HG03521 (cell line): ENCODE results near the gene FAM120A.

Experiments
- ATAC-seq: cut with Tn5 transposase; IDR thresholded peaks from one replicate; pipeline ENCODE4 v1.9.1; 2021; ENCODE audit warnings: mild to moderate bottlenecking, moderate library complexity; ENCODE audit not compliant: unreplicated experiment

Gene FAM120A

GRCh38 chr9:93440896-93441580, 10.4 kb upstream of the FAM120A start:
- ATAC-seq, result no peak

- no peak for ATAC-seq
Observed at GRCh38 chr9:93446073-93446472, 5.4 kb upstream of the FAM120A start.

- ATAC-seq, result no peak
Observed at GRCh38 chr9:93447655-93448054, 3.8 kb upstream of the FAM120A start.

DNA sequence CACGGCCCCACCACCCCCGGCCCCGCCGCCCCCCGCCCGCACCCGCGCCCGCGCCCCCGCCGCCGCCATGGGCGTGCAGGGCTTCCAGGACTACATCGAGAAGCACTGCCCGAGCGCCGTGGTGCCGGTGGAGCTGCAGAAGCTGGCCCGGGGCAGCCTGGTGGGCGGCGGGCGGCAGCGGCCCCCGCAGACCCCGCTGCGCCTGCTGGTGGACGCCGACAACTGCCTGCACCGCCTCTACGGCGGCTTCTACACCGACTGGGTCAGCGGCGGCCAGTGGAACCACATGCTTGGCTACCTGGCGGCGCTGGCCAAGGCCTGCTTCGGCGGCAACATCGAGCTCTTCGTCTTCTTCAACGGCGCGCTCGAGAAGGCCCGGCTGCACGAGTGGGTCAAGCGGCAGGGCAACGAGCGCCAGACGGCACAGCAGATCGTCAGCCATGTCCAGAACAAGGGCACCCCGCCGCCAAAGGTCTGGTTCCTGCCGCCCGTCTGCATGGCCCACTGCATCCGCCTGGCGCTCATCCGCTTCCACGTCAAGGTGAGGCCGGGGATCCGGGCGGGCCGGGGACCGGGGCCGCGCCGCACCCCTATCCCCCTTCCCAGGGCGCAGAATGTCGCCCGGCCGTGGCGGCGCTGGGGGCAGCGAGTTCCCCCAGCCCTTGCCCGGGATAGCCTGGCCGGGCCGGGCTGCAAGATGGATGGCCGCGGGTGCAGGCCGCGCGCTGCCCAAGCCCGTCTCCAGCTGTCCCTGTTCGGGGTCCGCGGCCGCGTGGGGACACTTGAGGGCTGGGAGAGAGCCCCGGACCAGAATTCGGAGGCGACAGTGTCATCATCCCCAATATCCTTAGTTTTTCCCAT, 594 bp downstream of the FAM120A start:
- peak; percentile 14 for ATAC-seq

GRCh38 chr9:93452710-93453046, 1.2 kb downstream of the FAM120A start:
- ATAC-seq, result no peak

DNA sequence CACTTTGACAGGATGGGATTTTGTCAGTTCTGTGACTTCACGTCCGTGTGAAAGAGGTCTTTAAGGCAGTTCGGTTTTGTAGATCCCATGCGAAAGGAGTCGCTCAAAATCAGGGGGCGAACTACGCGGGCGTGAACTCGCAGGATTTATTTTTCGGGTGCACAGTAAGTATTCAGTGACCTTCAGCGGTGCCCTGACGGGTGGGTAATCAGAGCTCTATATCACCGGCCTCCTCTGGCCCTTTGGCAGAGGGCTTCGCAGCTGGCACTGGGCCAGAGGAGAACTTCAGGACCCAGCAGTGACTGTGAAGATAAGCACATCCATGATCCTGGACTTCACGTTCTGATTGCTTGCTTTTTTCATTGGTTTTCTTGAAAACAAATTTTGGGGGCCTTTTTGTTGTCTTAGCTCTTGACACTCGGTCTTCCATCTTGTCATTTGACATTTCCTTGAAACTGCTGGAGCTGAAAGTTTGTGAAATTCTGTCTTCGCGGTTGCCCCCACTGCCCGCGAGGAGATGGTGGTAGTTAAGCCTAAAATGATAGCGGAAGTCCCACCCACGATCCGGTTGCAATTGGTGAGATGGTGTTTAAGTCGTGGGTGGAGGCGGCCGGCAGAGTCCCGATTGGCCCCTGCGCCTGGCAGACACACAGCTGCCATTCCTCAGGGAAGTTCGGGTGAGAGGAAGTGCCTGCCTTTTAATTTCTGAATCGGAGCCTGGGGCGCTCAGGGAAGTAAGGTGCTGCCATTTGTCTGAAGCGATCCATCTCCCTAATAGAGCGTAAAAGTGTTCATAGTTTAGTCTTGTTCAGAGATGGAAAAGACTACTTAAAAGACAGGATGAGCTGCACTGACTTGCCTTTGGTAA, 1.8 kb downstream of the FAM120A start, which contains the start of gene FAM120AOS:
Gene FAM120AOS, minus strand, starts transcription at position 535 of the 868 bp plus-strand sequence. CDS start 872 bp downstream, outside the sequence.
- ATAC-seq, result peak; percentile 63

- no peak for ATAC-seq
Observed at GRCh38 chr9:93456022-93456421, 4.5 kb downstream of the FAM120A start.

DNA sequence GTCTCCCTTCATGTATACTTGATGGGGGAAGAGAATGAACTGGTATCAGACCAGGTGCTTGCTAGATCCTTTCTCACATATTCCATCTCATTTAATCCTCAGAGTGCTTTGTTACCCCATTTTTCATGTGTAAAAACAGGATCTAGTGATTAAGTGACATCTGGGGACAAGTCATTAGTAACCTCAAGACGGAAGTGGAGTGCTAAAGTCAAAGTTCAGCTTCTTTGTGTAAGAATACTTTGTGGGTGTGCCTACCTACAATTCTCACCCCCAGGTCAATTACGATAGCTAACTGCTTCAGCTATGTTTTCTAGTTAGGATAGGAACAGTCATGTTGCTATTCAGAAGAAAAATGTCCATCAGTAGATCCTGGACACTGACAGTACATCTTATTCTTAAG, 5.0 kb downstream of the FAM120A start:
- no peak for ATAC-seq

GRCh38 chr9:93457006-93457405, 5.5 kb downstream of the FAM120A start:
- no peak for ATAC-seq

DNA sequence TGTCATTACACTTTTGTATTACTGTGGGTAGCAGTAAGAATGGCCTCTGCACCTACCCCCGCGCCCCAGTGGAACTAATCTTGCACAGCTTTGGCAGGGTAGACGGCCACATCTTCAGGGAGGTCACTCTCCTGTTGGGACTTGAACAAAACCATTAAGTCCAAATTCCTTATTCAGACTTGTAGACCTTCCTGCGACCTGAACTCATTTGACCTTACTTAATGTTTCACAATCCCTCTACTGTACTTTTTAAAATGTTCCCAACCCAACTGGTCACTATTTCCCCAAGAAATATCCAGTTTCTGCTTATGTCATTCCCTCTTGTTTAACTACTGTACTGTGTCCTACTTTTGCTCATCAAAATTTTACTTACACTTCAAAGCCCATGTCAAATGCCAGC, 7.2 kb downstream of the FAM120A start:
- ATAC-seq, result no peak

DNA sequence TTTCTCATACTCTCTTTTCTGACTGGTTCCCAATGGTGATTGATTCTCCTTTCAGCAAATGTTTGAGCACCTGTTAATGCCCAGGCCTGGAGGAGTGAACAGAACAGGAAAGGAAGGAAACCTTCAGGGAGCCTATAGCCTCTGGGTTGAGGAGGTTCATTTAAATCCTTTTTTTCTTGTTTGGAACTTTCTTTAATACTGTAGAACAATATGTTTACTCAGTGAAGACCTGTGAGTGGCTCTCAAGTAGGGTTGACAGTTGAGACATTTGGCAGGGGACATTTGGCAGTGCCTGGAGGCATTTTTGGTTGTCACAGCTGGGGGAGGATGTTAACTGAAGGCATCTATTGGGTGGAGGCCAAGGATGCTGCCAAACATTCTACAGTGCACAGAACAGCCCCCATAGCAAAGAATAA, 8.0 kb downstream of the FAM120A start:
- no peak for ATAC-seq

- no peak for ATAC-seq
Observed at GRCh38 chr9:93460689-93461413, 9.4 kb downstream of the FAM120A start.

DNA sequence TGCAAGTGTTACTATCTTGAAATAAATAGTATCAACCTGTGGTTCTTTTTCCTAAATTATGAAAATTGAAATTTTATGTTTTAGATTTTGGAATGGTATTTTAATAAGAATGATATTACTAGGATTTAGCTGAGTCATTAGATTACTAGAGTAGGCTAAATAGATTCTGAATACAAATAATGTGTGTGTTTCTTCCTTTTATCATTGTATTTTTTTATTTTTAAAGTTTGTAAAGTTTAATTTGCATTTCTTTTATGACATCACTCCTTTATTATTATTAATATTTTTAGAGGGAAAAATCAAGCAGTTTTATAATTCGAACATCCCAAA, 9.9 kb downstream of the FAM120A start:
- ATAC-seq, result no peak

- no peak for ATAC-seq
Observed at GRCh38 chr9:93461821-93462220, 10.3 kb downstream of the FAM120A start.

DNA sequence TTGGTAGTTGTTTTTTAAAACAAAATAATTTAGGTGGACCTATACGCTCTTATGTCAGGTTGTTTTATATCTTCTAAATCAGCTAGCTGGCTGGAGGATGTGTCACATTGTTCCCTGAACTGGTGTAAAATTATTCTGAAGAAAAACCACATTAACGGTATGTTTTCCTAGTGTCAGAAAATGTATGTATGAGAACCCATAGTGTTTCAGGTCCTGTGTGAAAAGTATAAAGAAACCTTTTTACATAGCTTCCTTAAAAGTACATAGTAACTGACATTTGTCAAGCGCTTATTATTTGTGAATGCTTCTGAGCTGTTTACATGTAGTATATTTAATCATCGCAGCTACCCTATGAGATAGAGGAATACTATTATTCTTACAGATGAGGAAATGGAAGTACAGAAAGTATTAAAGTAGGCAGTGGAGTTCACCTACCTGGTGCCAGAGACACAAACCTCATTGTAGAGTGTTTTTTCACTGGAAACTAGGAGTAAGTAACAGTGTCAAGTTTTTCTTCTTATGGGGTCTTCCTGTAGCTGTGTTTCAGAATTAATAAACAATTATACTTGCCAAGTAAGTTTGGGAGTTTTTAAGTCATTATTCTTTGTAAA, 12.3 kb downstream of the FAM120A start:
- ATAC-seq, result no peak

DNA sequence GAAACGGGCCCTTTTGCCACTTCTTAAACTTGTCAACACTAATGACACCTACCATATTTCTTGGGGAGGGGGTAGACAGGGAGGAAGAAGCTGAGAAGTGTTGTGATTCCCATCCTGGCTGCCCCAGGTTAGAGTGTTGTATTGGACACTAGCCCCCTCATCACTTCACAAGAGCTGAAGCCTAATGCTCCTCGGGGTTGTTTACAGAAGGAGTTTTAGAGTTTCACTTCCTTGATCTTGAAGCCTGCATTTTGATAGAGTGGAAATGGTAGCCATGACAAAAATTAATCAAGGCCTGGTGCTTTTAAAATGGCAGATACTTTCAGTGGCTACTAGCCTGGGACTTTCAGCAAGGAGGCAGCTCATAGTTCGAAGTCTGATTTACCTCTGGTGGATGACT, 12.9 kb downstream of the FAM120A start:
- no peak for ATAC-seq

DNA sequence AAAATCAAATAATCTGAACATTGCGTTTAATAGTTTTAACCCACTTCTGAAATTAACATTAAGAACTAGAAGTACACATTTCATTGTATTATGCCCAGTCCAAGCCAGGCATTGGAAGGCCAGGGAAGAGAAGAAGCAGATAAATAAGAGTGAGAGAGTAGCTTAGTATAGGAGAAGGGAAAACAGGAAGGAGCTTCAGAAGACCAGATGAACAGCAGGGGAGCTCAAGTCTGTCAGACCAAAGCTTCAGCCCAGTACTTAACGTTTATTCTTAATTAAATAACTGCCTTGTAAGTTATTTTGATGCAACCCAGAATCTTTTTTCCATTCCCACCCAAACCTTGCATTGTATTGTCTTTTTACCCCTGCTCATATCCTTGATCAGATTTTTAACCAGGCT, 13.4 kb downstream of the FAM120A start:
- ATAC-seq, result no peak

DNA sequence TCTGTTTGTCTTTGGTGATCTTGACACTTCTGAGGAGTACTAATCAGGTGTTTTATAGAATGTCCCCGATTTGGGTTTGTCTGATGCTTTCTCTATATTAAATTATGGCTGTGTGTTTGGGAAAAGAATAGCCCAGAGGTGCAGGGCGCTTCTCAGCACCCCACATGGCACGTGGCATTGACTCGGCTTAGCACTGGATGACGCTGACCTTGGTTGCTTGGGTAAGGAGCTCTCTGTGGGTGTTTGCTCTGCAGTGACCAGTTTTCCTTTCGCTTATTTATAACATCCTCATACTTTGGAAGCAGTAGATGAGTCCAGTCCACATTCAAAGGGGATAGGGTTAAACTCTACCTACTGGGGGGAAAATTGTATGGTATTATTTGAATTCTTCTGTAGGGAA, 14.4 kb downstream of the FAM120A start:
- no peak for ATAC-seq

DNA sequence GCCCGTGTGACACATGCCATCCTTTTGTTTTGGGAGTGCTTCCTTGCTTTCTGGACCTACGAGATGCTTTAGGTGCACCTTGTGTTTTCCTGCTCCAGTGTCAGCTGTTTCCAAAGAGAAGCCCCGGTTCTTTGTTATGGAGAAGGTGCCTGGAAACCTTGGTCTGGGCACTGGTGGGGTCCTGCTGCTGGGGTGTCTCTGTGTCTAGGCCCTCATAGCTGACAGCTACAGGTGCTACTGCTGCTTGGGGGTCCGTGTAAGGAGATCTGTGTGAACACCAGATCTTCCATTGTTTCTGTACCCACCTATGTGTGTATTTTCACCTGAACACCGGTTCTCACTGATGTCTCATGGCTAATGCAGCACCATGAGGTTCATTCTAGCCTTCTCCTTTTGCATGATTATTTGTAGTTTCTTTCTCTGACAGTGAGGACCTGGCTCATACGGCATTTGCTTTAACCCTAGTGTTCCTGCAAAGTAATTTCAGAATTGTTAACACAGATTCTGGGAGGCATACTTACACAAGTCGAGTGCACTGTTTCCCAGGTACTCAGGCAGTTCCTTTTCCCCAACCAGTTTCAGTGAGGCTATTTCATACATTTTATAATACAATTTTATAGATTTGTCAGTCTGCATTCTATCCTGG, 15.1 kb downstream of the FAM120A start:
- no peak for ATAC-seq

DNA sequence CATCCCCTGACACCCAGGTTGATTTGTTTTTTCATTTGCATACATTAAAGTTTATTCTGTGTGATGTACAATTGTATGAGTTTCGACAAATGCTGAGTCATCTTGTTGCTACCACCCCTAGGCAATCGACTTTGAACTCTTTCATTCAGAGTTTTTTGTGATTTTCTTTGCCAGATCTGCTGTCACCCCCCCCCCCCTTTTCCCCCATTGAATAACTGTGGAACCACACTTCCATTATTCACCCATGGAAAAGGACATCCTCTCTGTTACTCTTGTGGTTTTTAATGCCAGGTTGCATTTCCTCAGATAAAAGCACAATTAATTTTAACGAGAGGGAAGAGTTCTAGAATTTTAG, 15.6 kb downstream of the FAM120A start:
- ATAC-seq, result no peak
